ENCODE data around the gene ANK2.

Gene ANK2

GRCh38 chr4:113394108-113394729, 344.8 kb downstream of the ANK2 start:
- Histone ChIP-seq H3F3A (ENCODE audit: low read depth) (no peaks in the 10 kb centered on the region), H3K4me1 (ENCODE audit: insufficient read depth, low read length, poor library complexity, severe bottlenecking) (peaks cover 7% of the 10 kb centered on the region), H3K4me2 (ENCODE audit: low read depth, low read length, poor library complexity, severe bottlenecking) (peak overlapping the region; percentile 13), H3K36me3 (ENCODE audit: insufficient read depth, low read length) (no peaks in the 10 kb centered on the region), H3K27me3 (ENCODE audit: insufficient read depth, low read length, poor library complexity, severe bottlenecking) (no peaks in the 10 kb centered on the region), H3K9me2 (replicated peaks; ENCODE audit: low read depth, low read length) (no peaks in the 10 kb centered on the region), H2AFZ (ENCODE audit: low read length) (0 out of 2 replicates have a peak overlapping the region, but pooled peaks have one; percentile 13), H4K20me1 (ENCODE audit: insufficient read depth, low read length, poor library complexity, severe bottlenecking) (no peaks in the 10 kb centered on the region), H3K9ac (ENCODE audit: low read depth, low read length, poor library complexity, severe bottlenecking) (no peak overlapping the region), H3K4me3 (ENCODE audit: low read length, poor library complexity, severe bottlenecking) (no peak overlapping the region), H3K9me3 (ENCODE audit: insufficient read depth, low read depth, low read length) (no peaks in the 10 kb centered on the region), H3K79me2 (ENCODE audit: insufficient read depth, low read length) (no peaks in the 10 kb centered on the region)
- no peak for TF ChIP-seq EZH2phosphoT487 (IDR thresholded peaks at IDR 0.05; ENCODE audit: borderline replicate concordance)
- TF ChIP-seq, protein P1, sequence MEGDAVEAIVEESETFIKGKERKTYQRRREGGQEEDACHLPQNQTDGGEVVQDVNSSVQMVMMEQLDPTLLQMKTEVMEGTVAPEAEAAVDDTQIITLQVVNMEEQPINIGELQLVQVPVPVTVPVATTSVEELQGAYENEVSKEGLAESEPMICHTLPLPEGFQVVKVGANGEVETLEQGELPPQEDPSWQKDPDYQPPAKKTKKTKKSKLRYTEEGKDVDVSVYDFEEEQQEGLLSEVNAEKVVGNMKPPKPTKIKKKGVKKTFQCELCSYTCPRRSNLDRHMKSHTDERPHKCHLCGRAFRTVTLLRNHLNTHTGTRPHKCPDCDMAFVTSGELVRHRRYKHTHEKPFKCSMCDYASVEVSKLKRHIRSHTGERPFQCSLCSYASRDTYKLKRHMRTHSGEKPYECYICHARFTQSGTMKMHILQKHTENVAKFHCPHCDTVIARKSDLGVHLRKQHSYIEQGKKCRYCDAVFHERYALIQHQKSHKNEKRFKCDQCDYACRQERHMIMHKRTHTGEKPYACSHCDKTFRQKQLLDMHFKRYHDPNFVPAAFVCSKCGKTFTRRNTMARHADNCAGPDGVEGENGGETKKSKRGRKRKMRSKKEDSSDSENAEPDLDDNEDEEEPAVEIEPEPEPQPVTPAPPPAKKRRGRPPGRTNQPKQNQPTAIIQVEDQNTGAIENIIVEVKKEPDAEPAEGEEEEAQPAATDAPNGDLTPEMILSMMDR (conservative IDR thresholded peaks at IDR 0.05; ENCODE audit: low read length) = no peak

GRCh38 chr4:113394730-113395530, 345.5 kb downstream of the ANK2 start:
- H3K4me1 ChIP-seq (ENCODE audit: insufficient read depth, low read length, poor library complexity, severe bottlenecking) = peaks cover 7% of the 10 kb centered on the region
- H3K4me3 ChIP-seq (ENCODE audit: low read length, poor library complexity, severe bottlenecking) = no peak overlapping the region
- peak overlapping the region; percentile 71; the same call in 1 of the 2 replicates for H2AFZ ChIP-seq (ENCODE audit: low read length)
- H4K20me1 ChIP-seq (ENCODE audit: insufficient read depth, low read length, poor library complexity, severe bottlenecking) = no peaks in the 10 kb centered on the region
- no peaks in the 10 kb centered on the region for H3K9me2 ChIP-seq (replicated peaks; ENCODE audit: low read depth, low read length)
- H3K27me3 ChIP-seq (ENCODE audit: insufficient read depth, low read length, poor library complexity, severe bottlenecking) = no peaks in the 10 kb centered on the region
- TF ChIP-seq, protein P1 (conservative IDR thresholded peaks at IDR 0.05; ENCODE audit: low read length) = peak; percentile 81
- TF ChIP-seq EZH2phosphoT487 (IDR thresholded peaks at IDR 0.05; ENCODE audit: borderline replicate concordance) = no peak
- H3K9ac ChIP-seq (ENCODE audit: low read depth, low read length, poor library complexity, severe bottlenecking) = no peak overlapping the region
- H3K79me2 ChIP-seq (ENCODE audit: insufficient read depth, low read length) = no peaks in the 10 kb centered on the region
- H3F3A ChIP-seq (ENCODE audit: low read depth) = no peaks in the 10 kb centered on the region
- no peaks in the 10 kb centered on the region for H3K9me3 ChIP-seq (ENCODE audit: insufficient read depth, low read depth, low read length)
- no peaks in the 10 kb centered on the region for H3K36me3 ChIP-seq (ENCODE audit: insufficient read depth, low read length)
- H3K4me2 ChIP-seq (ENCODE audit: low read depth, low read length, poor library complexity, severe bottlenecking) = peak overlapping the region; percentile 13

DNA sequence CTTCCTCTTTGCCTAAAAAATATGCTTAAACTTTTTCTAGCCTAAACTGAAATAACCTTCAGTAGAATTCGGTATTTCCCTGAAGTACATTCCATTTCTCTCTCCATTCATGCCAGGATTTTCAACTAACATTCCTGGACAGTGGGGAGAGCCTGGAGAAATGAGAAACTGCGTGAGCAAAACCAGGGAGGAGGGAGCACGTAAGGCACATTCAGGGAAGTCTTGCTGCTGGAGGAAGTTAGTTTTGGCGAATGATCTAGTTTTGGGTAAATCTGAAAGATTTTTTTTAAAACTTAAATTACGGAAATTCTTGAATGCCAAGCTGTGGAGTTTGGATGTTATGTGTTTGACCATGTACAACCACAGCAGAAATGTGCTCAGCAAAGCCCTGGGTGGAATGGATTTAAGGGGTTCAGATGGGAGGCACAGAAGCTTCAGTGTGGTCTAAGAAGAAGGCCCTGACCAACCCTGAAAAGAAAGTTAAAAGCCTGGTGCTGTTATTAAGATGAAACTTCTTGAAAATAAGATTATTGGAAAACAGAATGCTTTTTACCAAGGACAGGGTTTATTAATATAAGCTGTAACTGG, 347.8 kb downstream of the ANK2 start:
- Histone ChIP-seq H3K27me3 (ENCODE audit: insufficient read depth, low read length, poor library complexity, severe bottlenecking) (no peaks in the 10 kb centered on the region), H3K4me2 (ENCODE audit: low read depth, low read length, poor library complexity, severe bottlenecking) (no peak overlapping the region), H3K9ac (ENCODE audit: low read depth, low read length, poor library complexity, severe bottlenecking) (no peak overlapping the region), H3K36me3 (ENCODE audit: insufficient read depth, low read length) (no peaks in the 10 kb centered on the region), H3K4me3 (ENCODE audit: low read length, poor library complexity, severe bottlenecking) (no peak overlapping the region), H3F3A (ENCODE audit: low read depth) (no peaks in the 10 kb centered on the region), H3K9me3 (ENCODE audit: insufficient read depth, low read depth, low read length) (no peaks in the 10 kb centered on the region), H2AFZ (ENCODE audit: low read length) (no peak overlapping the region), H3K79me2 (ENCODE audit: insufficient read depth, low read length) (no peaks in the 10 kb centered on the region), H4K20me1 (ENCODE audit: insufficient read depth, low read length, poor library complexity, severe bottlenecking) (no peaks in the 10 kb centered on the region), H3K4me1 (ENCODE audit: insufficient read depth, low read length, poor library complexity, severe bottlenecking) (peaks cover 7% of the 10 kb centered on the region), H3K9me2 (replicated peaks; ENCODE audit: low read depth, low read length) (no peaks in the 10 kb centered on the region)
- no peak for TF ChIP-seq EZH2phosphoT487 (IDR thresholded peaks at IDR 0.05; ENCODE audit: borderline replicate concordance)
- TF ChIP-seq, protein P1 (conservative IDR thresholded peaks at IDR 0.05; ENCODE audit: low read length) = no peak

Measured in Loucy (cell line).